CD14-positive monocyte (primary cell): ENCODE measurements around the gene RELL2. TPM values are rescaled to one million over a fixed set of nuclear protein-coding genes. Genes with fewer than 3 reads are reported as not detected.

Experiments
- DNase-seq, 3 donors: peaks; one replicate each; pipeline ENCODE4 v3.0.0-alpha.2; 2011 to 2022
- H2AFZ ChIP-seq: 2 replicates; pipeline ENCODE4 v1.6.0; 2012; ENCODE audit warnings: mild to moderate bottlenecking, low read depth, low read length, inconsistent platforms; ENCODE audit not compliant: insufficient read depth, poor library complexity, severe bottlenecking
- H3K27ac ChIP-seq, 2 donors: 1 replicate in 1 of 2; 2 replicates in 1 of 2; pipeline ENCODE4 v1.5.1; 2012 to 2013; ENCODE audit warnings: low read length in 2 of 2, control low read depth in 1 of 2, inconsistent platforms in 1 of 2, low read depth in 1 of 2, mild to moderate bottlenecking in 1 of 2
- H3K27me3 ChIP-seq, 2 donors: one replicate each; pipeline versions ENCODE4 v1.6.0 to v1.6.1; 2011 to 2013; ENCODE audit warnings: low read length in 2 of 2; ENCODE audit not compliant: control insufficient read depth in 2 of 2, insufficient read depth in 2 of 2
- H3K36me3 ChIP-seq, 2 donors: replicated peaks in 1 of 2; 1 replicate in 1 of 2; 2 replicates in 1 of 2; pipeline versions ENCODE4 v1.5.1 to v1.6.1; 2012 to 2013; ENCODE audit warnings: low read length in 2 of 2, control low read depth in 1 of 2, inconsistent platforms in 1 of 2, mild to moderate bottlenecking in 1 of 2; ENCODE audit not compliant: insufficient read depth in 2 of 2, control insufficient read depth in 1 of 2
- H3K4me1 ChIP-seq, 2 donors: 1 replicate in 1 of 2; 2 replicates in 1 of 2; pipeline versions ENCODE4 v1.5.1 to v1.6.1; 2012 to 2013; ENCODE audit warnings: low read length in 2 of 2, control low read depth in 1 of 2, inconsistent platforms in 1 of 2, mild to moderate bottlenecking in 1 of 2, moderate library complexity in 1 of 2; ENCODE audit not compliant: insufficient read depth in 2 of 2, control insufficient read depth in 1 of 2
- H3K4me2 ChIP-seq: replicated peaks from 2 replicates; pipeline ENCODE3; 2012; ENCODE audit warnings: low read length, moderate library complexity, mild to moderate bottlenecking; ENCODE audit not compliant: poor library complexity, severe bottlenecking; ENCODE audit errors: extremely low read depth
- H3K4me3 ChIP-seq, 3 experiments: fragments of 200-600 bp in 1 of 3; sonication (generic) in 1 of 3; replicated peaks in 1 of 3; 1 replicate in 2 of 3; 2 replicates in 1 of 3; pipeline ENCODE4 v1.5.1; 2011 to 2013; ENCODE audit warnings: low read length in 3 of 3, mild to moderate bottlenecking in 3 of 3, control low read depth in 2 of 3, low read depth in 2 of 3, inconsistent platforms in 1 of 3, moderate library complexity in 1 of 3
- H3K79me2 ChIP-seq: 2 replicates; pipeline ENCODE4 v1.6.0; 2012; ENCODE audit warnings: mild to moderate bottlenecking, control low read depth, inconsistent platforms, low read length, moderate library complexity; ENCODE audit not compliant: insufficient read depth
- H3K9ac ChIP-seq: 2 replicates; pipeline ENCODE4 v1.6.0; 2017; ENCODE audit warnings: low read length, mild to moderate bottlenecking; ENCODE audit not compliant: insufficient read depth, poor library complexity, severe bottlenecking
- H3K9me3 ChIP-seq, 2 donors: replicated peaks in 1 of 2; 1 replicate in 1 of 2; 2 replicates in 1 of 2; pipeline versions ENCODE4 v1.5.1 to v1.6.1; 2012 to 2013; ENCODE audit warnings: low read length in 2 of 2, control low read depth in 1 of 2; ENCODE audit not compliant: control insufficient read depth in 1 of 2, insufficient read depth in 1 of 2
- H4K20me1 ChIP-seq: 2 replicates; pipeline ENCODE4 v1.6.0; 2012; ENCODE audit warnings: mild to moderate bottlenecking, low read length, control low read depth, moderate library complexity; ENCODE audit not compliant: insufficient read depth
- H3K27ac Mint-ChIP-seq, 7 donors: one replicate each; pipeline ENCODE4 v1.8.0; 2020; ENCODE audit warnings: mild to moderate bottlenecking in 7 of 7, mixed read lengths in 7 of 7, moderate library complexity in 6 of 7, inconsistent platforms in 2 of 7
- H3K27me3 Mint-ChIP-seq, 3 donors: one replicate each; pipeline ENCODE4 v1.8.0; 2021 to 2022; ENCODE audit warnings: low read depth in 3 of 3, mild to moderate bottlenecking in 3 of 3, mixed read lengths in 3 of 3, moderate library complexity in 3 of 3, inconsistent platforms in 1 of 3
- H3K36me3 Mint-ChIP-seq, 2 donors: one replicate each; pipeline ENCODE4 v1.8.0; 2020; ENCODE audit warnings: mixed read lengths in 2 of 2, inconsistent platforms in 1 of 2, mild to moderate bottlenecking in 1 of 2
- H3K4me1 Mint-ChIP-seq: one replicate; pipeline ENCODE4 v1.8.0; 2020; ENCODE audit warnings: mild to moderate bottlenecking, mixed read lengths
- H3K4me3 Mint-ChIP-seq, 2 donors: one replicate each; pipeline ENCODE4 v1.8.0; 2020; ENCODE audit warnings: mild to moderate bottlenecking in 2 of 2, mixed read lengths in 2 of 2, moderate library complexity in 1 of 2
- H3K9me3 Mint-ChIP-seq, 7 donors: one replicate each; pipeline ENCODE4 v1.8.0; 2020 to 2022; ENCODE audit warnings: mixed read lengths in 7 of 7, mild to moderate bottlenecking in 6 of 7, moderate library complexity in 6 of 7, inconsistent platforms in 2 of 7
- WGBS: methylation state at CpG from one replicate; pipeline ENCODE4 v1.1.5; 2013; ENCODE audit warnings: missing lambda C conversion rate; ENCODE audit not compliant: insufficient coverage; 5-methylcytosine and 5-hydroxymethylcytosine counted together
- intact Hi-C, 2 donors: fragments of 100-400 bp; cut with micrococcal nuclease; formaldehyde crosslinking; loops; one replicate each; pipeline versions ENCODE4 v1.15.0 to v1.15.1; 2023
- polyA plus RNA-seq, 3 donors: library from polyadenylated mRNA; depleted of rRNA in 1 of 3; unstranded in 2 of 3; stranded (reverse) in 1 of 3; fragments of 300-500 nt in 2 of 3; fragments of >200 nt in 1 of 3; fragmentation: Illumina TruSeq in 2 of 3; gene quantifications; 1 replicate in 2 of 3; 2 replicates in 1 of 3; pipeline ENCODE4 v1.2.3, GENCODE V29; 2012 to 2021
- TF ChIP-seq, protein P1 (sequence below): fragments of 200-600 bp; IDR thresholded peaks from one replicate; pipeline ENCODE4 v1.8.0; 2022; ENCODE audit warnings: antibody characterized with exemption, mild to moderate bottlenecking

RELL2 gene
- polyA plus RNA-seq, 3 donors: 1.0 to 17.3 (median 1.3) TPM

DNA sequence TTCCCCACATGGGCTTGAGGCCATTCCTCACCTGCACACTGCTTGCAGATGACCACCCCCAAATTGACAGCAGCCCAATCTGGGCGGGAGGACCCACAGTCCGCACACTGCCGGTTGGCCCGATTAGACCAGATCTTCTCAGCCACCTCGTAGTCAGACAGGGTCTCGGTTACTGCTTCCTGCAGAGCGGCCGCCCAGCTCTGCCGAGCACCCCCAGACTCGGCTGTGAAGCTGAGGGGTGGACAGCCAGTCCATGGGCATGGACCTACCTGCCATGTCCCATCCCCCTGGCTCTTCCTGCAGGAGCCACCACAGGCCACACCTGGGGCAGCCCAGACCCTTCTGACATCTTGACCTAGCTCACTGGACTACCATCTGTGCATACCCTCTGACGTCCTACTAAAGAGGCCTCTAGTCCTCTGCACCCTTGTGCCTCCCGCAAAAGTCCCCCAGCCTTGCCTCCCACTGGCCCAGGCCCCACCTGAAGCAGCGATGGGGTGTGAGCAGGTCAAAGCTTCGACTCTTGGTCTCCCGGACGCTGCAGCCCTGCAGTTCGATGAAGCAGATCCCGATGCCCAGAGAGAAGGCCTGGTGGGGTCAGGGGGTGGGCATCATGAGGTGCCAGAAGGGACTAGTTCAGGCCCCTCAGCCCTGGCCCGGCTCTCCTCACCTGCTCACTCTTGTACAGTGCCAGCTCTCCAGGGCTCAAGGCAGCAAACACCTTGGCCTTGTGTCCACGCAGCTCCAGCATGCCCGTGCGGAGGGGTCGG is 35.5 kb downstream of the RELL2 start:
- H3K9ac ChIP-seq: no peak overlapping the region
- 97% methylated on average over 18 of the region's 23 CpGs for WGBS
- Mint-ChIP-seq H3K4me3 (no peak overlapping the region), H3K4me1 (no peaks in the 10 kb centered on the region), H3K27ac (peak overlapping the region in 1 of 7 donors; percentile 7), H3K27me3 (peaks cover 0 to 2% (median 1%) of the 10 kb centered on the region in 3 donors), H3K36me3 (peaks cover 54 to 55% of the 10 kb centered on the region in 2 donors), H3K9me3 (no peaks in the 10 kb centered on the region)
- H3K36me3 ChIP-seq: peaks cover 51 to 62% of the 10 kb centered on the region in 2 donors
- H3K79me2 ChIP-seq: no peaks in the 10 kb centered on the region
- intact Hi-C loops: no loop called here
- no peak overlapping the region for H3K27ac ChIP-seq
- no peaks in the 10 kb centered on the region for H4K20me1 ChIP-seq
- H3K27me3 ChIP-seq: no peaks in the 10 kb centered on the region
- no peak overlapping the region for H3K4me2 ChIP-seq
- H3K4me1 ChIP-seq: no peaks in the 10 kb centered on the region
- no peak overlapping the region for H3K4me3 ChIP-seq
- H3K9me3 ChIP-seq: no peaks in the 10 kb centered on the region
- no peak for DNase-seq
- H2AFZ ChIP-seq: no peak overlapping the region
- TF ChIP-seq, protein P1, sequence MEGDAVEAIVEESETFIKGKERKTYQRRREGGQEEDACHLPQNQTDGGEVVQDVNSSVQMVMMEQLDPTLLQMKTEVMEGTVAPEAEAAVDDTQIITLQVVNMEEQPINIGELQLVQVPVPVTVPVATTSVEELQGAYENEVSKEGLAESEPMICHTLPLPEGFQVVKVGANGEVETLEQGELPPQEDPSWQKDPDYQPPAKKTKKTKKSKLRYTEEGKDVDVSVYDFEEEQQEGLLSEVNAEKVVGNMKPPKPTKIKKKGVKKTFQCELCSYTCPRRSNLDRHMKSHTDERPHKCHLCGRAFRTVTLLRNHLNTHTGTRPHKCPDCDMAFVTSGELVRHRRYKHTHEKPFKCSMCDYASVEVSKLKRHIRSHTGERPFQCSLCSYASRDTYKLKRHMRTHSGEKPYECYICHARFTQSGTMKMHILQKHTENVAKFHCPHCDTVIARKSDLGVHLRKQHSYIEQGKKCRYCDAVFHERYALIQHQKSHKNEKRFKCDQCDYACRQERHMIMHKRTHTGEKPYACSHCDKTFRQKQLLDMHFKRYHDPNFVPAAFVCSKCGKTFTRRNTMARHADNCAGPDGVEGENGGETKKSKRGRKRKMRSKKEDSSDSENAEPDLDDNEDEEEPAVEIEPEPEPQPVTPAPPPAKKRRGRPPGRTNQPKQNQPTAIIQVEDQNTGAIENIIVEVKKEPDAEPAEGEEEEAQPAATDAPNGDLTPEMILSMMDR: no peak

DNA sequence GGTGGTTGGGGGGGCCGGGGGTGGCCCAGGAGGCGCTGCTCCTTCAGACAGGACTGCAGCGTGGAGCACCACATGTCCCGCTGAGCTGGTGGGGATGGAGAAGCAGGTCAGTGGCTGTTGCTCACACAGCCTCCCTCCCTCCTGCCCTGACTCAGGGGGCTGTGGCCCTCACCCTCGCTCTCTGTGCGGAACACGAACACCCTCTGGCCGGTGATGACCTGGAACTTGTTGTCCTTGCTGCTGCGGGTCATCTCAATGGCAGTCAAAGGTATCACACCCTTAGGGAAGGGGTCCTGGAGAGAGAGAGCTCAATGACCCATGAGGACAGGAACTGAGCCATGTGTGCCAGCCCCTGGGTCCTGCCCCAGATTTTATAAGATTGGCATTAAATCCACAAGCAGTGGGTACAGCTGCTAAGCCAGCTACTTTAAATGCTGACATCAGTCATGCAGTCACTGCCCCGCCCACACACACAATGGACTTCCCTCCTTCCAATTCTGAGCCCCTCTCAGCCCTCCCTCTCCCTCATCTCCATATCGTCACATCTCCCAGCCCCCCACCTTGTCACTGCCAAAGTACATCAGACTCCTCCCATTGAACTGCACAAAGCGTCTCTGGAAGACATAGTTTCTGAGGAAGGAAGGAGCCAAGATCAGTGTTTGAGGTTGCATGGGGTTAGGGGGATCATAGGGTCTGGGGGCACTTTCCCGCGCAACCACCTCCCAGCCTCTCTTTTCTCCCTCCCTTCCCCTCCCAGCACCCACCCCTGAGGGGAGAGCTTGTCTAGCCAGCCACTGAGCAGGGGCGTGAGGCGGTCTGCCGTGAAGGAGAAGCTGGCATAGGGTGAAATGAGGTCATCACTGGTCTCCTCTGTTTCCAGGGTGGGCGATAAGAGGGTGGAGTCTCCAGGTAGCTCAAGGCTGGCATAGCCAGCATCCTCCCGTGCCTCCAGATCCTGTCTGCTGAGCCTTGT is 36.3 kb downstream of the RELL2 start:
- peak overlapping the region in 1 of 7 donors; percentile 4 for H3K27ac Mint-ChIP-seq
- peaks cover 0 to 1% (median 0%) of the 10 kb centered on the region in 3 donors for H3K27me3 Mint-ChIP-seq
- Histone ChIP-seq H4K20me1 (no peaks in the 10 kb centered on the region), H3K27me3 (no peaks in the 10 kb centered on the region), H3K27ac (no peak overlapping the region), H3K9ac (no peak overlapping the region), H3K4me1 (no peaks in the 10 kb centered on the region), H3K9me3 (no peaks in the 10 kb centered on the region), H3K79me2 (no peaks in the 10 kb centered on the region), H3K4me2 (no peak overlapping the region), H3K36me3 (peaks cover 53 to 65% of the 10 kb centered on the region in 2 donors), H3K4me3 (no peak overlapping the region), H2AFZ (no peak overlapping the region)
- peaks cover 0 to 2% (median 0%) of the 10 kb centered on the region in 7 donors for H3K9me3 Mint-ChIP-seq
- intact Hi-C loops: no loop called here
- DNase-seq: no peak
- no peaks in the 10 kb centered on the region for H3K4me1 Mint-ChIP-seq
- peaks cover 57 to 58% of the 10 kb centered on the region in 2 donors for H3K36me3 Mint-ChIP-seq
- no peak overlapping the region for H3K4me3 Mint-ChIP-seq
- WGBS: 92% methylated on average over 3 of the region's 19 CpGs
- TF ChIP-seq, protein P1: no peak
